GM10847 (cell line): ENCODE measurements around the gene RPS6KA4.

ENCODE experiments used
- POLR2A ChIP-seq: IDR thresholded peaks from 2 replicates; pipeline ENCODE4 v1.6.1; 2011; ENCODE audit not compliant: insufficient read length; ENCODE audit errors: extremely low read depth

Gene RPS6KA4

GRCh38 chr11:64358907-64359711 is at the start of gene RPS6KA4:
Gene RPS6KA4 (plus strand): TSS chr11:64359162. CDS start chr11:64359236, 74 bp downstream.
- TF ChIP-seq POLR2A = peak; percentile 53

GRCh38 chr11:64312947-64313346 is 46.0 kb upstream of the RPS6KA4 start:
- no peak for TF ChIP-seq POLR2A

- no peak for TF ChIP-seq POLR2A
Observed at GRCh38 chr11:64313491-64314145, 45.3 kb upstream of the RPS6KA4 start.

GRCh38 chr11:64314146-64314804 is 44.7 kb upstream of the RPS6KA4 start:
- no peak for TF ChIP-seq POLR2A

GRCh38 chr11:64314805-64315561 is 44.0 kb upstream of the RPS6KA4 start:
- TF ChIP-seq POLR2A = no peak

- no peak for TF ChIP-seq POLR2A
Observed at GRCh38 chr11:64316672-64317324, 42.2 kb upstream of the RPS6KA4 start.

GRCh38 chr11:64317325-64317960 is 41.5 kb upstream of the RPS6KA4 start, which contains the start of gene TRMT112:
Gene TRMT112 (minus strand): TSS chr11:64317559. CDS start chr11:64317526, 33 bp downstream.
- TF ChIP-seq POLR2A = peak; percentile 81

GRCh38 chr11:64317961-64318765 is 40.8 kb upstream of the RPS6KA4 start, which contains the start of gene PRDX5:
Gene PRDX5 (plus strand): TSS chr11:64318121. CDS start chr11:64318216, 95 bp downstream.
- TF ChIP-seq POLR2A = peak; percentile 76

- no peak for TF ChIP-seq POLR2A
Observed at GRCh38 chr11:64318766-64319761, 39.9 kb upstream of the RPS6KA4 start.

GRCh38 chr11:64320556-64320955 is 38.4 kb upstream of the RPS6KA4 start:
- no peak for TF ChIP-seq POLR2A

GRCh38 chr11:64321026-64321425 is 37.9 kb upstream of the RPS6KA4 start:
- no peak for TF ChIP-seq POLR2A

GRCh38 chr11:64321533-64321932 is 37.4 kb upstream of the RPS6KA4 start:
- no peak for TF ChIP-seq POLR2A
